Upper lobe of left lung (tissue), 4 donors: ENCODE data around the gene CD8B2.
"Not testable (repeated sequence)": the region's sequence is repeated elsewhere in the genome, so short reads cannot be mapped to it uniquely, and the experiment has no call there.

ENCODE experiments used
- CTCF ChIP-seq, 6 experiments: fragments of 450-650 bp in 4 of 6; fragments of 200-600 bp in 2 of 6; sonication (generic) in 2 of 6; IDR thresholded peaks; one replicate each; pipeline ENCODE4 v1.5.1; 2016 to 2019; ENCODE audit warnings: antibody characterized with exemption in 6 of 6
- POLR2A ChIP-seq, 4 donors: fragments of 450-650 bp; IDR thresholded peaks; one replicate each; pipeline ENCODE4 v1.5.1; 2016 to 2017; ENCODE audit warnings: antibody characterized with exemption in 4 of 4, mild to moderate bottlenecking in 2 of 4

- not testable (repeated sequence) for TF ChIP-seq POLR2A, CTCF (IDR thresholded peaks at IDR 0.05)
Observed at GRCh38 chr2:106508660-106509373, 21.7 kb downstream of the CD8B2 start.
